NCI-H2107 treated with DMSO at 0.1 percent for 48 hours (cell line): ENCODE data around the gene USP10.
"Not testable (repeated sequence)": the region's sequence is repeated elsewhere in the genome, so short reads cannot be mapped to it uniquely, and the experiment has no call there.

ENCODE experiments used
- DNase-seq: peaks from one replicate; lab custom pipeline; 2025; ENCODE audit not compliant: unreplicated experiment; lab: John Stamatoyannopoulos, UW

USP10 gene

GRCh38 chr16:84746231-84746630 is 46.4 kb downstream of the USP10 start:
- no peak for DNase-seq

- DNase-seq: no peak
Measured at GRCh38 chr16:84746875-84747274, 47.1 kb downstream of the USP10 start.

GRCh38 chr16:84748247-84748646 is 48.4 kb downstream of the USP10 start:
- not testable (repeated sequence) for DNase-seq

GRCh38 chr16:84749072-84749471 is 49.3 kb downstream of the USP10 start:
- no peak for DNase-seq

- DNase-seq: no peak
Measured at GRCh38 chr16:84749815-84750214, 50.0 kb downstream of the USP10 start.

- DNase-seq: no peak
Measured at GRCh38 chr16:84750575-84750974, 50.8 kb downstream of the USP10 start.

GRCh38 chr16:84751241-84751640 is 51.4 kb downstream of the USP10 start:
- no peak for DNase-seq

GRCh38 chr16:84751947-84752346 is 52.1 kb downstream of the USP10 start:
- no peak for DNase-seq

GRCh38 chr16:84752600-84752999 is 52.8 kb downstream of the USP10 start:
- no peak for DNase-seq

GRCh38 chr16:84753412-84754326 is 53.9 kb downstream of the USP10 start:
- DNase-seq: no peak

DNA sequence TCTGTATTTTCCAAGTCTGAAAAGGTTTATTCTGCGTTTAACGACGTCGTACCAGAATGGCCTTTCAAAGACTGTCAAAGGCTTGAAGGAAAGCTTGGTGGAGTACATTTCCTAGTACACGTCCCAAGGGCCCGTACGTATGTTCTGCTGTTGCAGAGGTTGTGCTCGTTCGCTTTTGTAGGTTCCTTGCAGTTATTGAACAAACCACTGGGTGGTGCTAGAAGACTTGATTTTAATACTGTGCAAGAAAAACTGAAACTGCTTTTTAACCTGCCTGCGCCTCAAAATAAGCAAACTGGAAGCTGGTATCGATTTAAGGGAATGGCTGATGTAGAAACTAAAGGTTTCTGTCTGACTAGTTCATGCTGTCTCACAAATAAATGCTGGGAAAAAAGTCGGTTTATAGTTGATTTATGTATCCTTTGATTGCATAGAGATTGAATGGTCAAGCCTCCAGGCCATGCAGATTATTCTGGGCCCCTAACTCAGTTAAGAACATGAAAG is 54.6 kb downstream of the USP10 start:
- peak; percentile 86 for DNase-seq

DNA sequence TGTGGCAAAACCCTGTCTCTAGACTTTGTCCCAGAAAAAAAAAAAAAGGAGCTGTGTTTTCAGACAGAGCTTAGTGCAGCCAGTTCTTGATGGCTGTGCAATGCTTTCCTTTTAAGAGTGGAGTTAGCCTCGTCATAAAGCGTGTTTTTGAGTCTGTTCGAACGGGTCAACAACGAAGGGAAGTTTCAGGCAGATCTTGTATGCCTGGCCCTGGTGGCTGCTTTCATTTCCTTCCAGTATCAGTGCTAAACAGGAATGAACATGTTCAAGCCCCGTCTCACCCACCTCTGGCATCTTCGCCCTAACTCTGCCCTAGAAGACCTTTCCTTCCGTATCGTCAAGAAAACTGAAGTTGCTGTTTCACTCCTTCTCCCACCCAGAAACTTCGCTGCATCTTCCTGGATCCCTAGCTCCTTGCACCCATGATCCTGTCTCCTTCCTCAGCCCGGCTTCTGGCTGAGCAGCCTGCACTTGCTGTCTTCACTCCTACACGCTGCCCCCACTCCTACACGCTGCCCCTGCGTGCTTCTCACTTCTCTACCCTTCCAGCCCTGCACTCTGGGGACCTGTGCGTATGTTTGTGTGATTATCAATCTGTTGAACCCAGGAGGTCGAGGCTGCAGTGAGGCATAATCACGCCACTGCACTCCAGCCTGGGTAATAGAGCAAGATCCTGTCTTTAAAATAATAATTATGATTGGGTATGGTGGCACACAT is 55.3 kb downstream of the USP10 start:
- DNase-seq: no peak

- DNase-seq: no peak
Measured at GRCh38 chr16:84756830-84757229, 57.0 kb downstream of the USP10 start.

GRCh38 chr16:84758627-84759026 is 58.8 kb downstream of the USP10 start:
- no peak for DNase-seq

GRCh38 chr16:84759061-84759460 is 59.3 kb downstream of the USP10 start:
- DNase-seq: no peak

DNA sequence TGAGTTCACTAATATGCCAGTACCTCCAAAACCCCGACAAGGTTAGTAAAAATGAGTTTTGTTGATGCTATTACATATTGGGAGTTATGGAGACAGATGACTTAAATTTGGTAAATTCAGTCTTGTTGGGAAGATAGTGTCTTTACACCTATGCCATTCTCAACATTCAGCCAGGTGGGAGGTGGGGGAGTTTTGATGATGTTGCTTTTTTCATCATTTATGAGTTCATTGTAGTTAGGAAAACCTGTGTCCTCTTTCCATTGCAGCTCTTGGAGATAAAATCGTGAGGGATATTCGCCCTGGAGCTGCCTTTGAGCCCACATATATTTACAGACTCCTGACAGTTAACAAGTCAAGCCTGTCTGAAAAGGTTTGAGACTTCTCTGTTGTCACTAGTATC is 60.1 kb downstream of the USP10 start:
- no peak for DNase-seq

DNA sequence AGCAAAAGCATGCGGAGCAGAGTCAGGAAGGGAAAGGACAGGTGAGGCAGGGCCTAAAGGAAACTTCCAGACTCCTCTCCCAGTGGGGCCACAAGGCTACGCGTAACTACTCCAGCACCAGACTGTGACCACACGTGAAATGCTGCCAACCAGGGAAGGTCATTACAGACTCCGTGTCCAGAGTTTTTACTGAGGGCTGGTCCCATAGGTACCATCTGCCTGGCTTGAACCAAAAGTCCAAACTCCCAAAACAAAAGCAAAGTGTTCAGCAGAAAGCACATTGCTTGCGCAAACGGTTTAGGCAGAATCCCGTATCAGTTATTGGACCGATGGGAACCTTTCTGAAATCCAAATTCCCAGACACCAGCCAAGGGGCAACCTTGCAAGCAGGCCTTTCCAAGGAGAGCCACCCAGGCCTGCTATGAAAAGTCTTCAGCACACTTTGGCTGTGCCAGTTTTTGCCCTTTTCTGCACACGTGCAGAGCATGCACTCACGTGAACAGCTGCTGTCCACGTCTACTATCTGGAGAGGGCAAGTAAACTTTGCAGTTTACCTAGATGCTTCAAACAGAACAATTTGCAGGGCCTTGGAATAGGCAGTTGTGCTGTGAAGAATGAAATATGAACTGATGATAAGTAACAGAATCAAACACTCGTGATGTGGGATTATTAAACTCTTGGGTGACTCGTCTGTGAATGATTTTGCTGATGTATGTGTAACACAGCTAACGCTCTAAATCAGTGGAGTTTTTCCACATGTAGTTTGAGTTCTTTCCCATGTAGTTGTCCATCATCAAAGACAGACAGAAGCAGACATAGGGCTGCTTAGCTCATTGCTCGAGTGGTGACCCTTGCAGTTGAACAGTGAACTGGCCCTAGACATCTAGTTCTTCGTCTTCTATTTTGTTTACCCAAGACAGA is 61.9 kb downstream of the USP10 start:
- DNase-seq: no peak

DNA sequence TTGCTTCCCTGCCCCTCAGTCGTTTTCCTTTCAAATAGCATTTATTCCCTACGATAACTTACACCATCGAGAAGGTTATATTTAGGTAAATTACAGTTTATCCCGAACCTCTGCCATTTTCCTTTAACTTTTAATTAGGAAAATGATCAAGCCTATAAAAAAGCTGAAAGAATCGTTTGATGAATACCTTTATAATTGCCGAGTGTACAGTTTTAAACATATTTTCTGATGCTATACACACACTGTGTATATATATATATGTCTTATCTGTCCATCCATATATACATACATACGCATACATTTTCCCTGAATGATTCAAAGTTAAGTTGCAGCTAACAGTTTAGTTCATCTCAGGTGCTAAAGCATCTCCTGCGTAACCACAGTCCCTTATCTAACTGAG is 63.4 kb downstream of the USP10 start:
- DNase-seq: no peak

GRCh38 chr16:84763629-84764028 is 63.8 kb downstream of the USP10 start:
- DNase-seq: no peak

DNA sequence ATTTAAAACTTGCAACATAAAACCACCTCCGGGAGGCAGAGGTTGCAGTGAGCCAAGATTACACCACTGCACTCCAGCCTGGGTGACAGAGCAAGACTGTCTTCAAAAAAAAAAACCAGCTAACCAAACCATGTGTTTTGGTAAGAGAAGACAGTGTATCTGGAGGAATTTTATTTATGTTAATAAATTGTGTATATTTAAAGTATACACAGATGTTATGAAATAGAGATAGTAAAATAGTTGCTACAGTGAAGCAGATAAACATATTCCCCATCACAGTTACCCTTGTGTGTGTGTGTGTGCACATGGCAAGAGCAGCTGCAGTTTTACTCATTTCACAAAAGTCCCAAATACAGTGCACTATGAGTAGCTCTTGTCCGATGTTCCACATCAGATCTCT is 65.2 kb downstream of the USP10 start:
- DNase-seq: no peak
